Fibroblast of mammary gland (primary cell): Measurements from ENCODE around the gene IL1A.

ENCODE experiments used
- DNase-seq: peaks from one replicate; pipeline ENCODE4 v3.0.0-alpha.2; 2010; ENCODE audit warnings: low read depth
- H3K4me3 ChIP-seq: 2 replicates; pipeline ENCODE4 v1.5.1; 2011; ENCODE audit warnings: low read depth, mild to moderate bottlenecking, low read length, moderate library complexity; ENCODE audit not compliant: control insufficient read depth
- CTCF ChIP-seq: conservative IDR thresholded peaks from 2 replicates; pipeline ENCODE4 v1.5.1; 2011; ENCODE audit warnings: low read depth, low read length, inconsistent platforms; ENCODE audit not compliant: control insufficient read depth, insufficient read depth

IL1A gene

GRCh38 chr2:112818094-112818902, 34.0 kb upstream of the IL1A start:
- no peak for DNase-seq
- H3K4me3 ChIP-seq = no peak overlapping the region
- no peak for TF ChIP-seq CTCF

DNA sequence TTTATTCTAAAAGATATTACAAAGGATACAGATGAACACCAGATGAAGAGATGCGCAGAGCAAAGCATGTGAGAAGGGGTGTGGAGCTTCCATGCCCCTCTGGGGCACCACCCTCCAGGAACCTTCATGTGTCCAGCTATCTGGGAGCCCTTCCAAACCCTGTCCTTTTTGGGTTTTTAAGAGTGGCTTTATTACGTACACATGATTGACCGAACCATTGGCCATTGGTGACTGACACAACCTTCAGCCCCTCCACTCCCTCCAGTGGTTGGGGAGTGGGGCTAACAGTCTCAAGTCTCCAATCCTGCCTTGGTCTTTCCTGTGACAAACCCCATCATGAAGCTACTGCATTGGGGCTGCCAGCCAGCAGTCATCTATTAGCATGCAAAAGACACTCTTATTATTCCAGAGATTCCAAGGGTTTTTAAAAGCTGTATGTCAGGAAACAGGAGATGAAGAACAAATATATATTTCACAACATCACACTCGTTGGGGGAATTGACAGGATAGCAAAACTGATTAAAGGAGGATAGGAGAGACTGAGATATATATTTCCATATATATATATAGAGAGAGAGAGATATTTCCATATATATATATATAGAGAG, 32.9 kb upstream of the IL1A start:
- H3K4me3 ChIP-seq = no peak overlapping the region
- no peak for DNase-seq
- TF ChIP-seq CTCF = no peak

DNA sequence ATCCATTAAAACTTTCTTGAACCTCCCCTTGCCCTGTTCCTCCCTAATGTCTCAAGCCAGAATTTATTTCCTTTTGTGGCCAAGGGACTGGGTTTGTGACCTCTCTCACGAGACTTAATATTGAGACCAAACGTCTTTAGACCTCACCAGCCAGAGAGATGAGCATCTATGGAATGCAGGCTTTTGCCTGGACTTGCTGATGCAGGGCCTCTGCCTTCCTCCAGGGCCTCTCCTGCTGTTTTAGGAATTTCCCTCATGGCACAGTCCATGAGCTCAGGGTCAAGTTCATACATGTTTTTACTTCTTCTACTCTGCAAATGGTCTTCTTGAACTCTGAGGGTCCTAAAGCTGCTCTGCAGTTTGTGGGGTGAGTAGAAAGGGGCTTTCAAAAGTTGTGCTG, 30.0 kb upstream of the IL1A start:
- DNase-seq = no peak

GRCh38 chr2:112813280-112813966, 29.1 kb upstream of the IL1A start:
- TF ChIP-seq CTCF = no peak
- DNase-seq = no peak
- H3K4me3 ChIP-seq = no peak overlapping the region

More for the DNA sequence above, 30.0 kb upstream of the IL1A start:
- TF ChIP-seq CTCF = no peak
- H3K4me3 ChIP-seq = no peak overlapping the region

GRCh38 chr2:112812318-112813267, 28.3 kb upstream of the IL1A start:
- peak; percentile 93 for DNase-seq
- TF ChIP-seq CTCF = no peak
- no peak overlapping the region for H3K4me3 ChIP-seq

GRCh38 chr2:112811841-112812306, 27.6 kb upstream of the IL1A start:
- DNase-seq = peak; percentile 82
- TF ChIP-seq CTCF = no peak
- H3K4me3 ChIP-seq = no peak overlapping the region
